HepG2 (cell line): ENCODE measurements around the gene RAPGEF5.

Source experiments
- ATF3 ChIP-seq: sonication (generic); formaldehyde crosslinking; IDR thresholded peaks from 2 replicates; pipeline ENCODE4 v1.4.0; 2020; ENCODE audit warnings: missing genetic modification reagents
- CCDC6 ChIP-seq: sonication (generic); formaldehyde crosslinking; IDR thresholded peaks from 2 replicates; pipeline ENCODE4 v1.8.1; 2022; ENCODE audit warnings: mild to moderate bottlenecking, missing genetic modification reagents, moderate library complexity
- CTCF ChIP-seq: sonication (generic); formaldehyde crosslinking; IDR thresholded peaks from 2 replicates; pipeline ENCODE4 v1.5.0; 2020; ENCODE audit warnings: mild to moderate bottlenecking, missing genetic modification reagents, moderate library complexity
- ESRRA ChIP-seq: sonication (generic); formaldehyde crosslinking; IDR thresholded peaks from 2 replicates; pipeline ENCODE4 v1.5.1; 2020; ENCODE audit warnings: mild to moderate bottlenecking, low read depth, missing genetic modification reagents
- FOXJ3 ChIP-seq: sonication (generic); formaldehyde crosslinking; IDR thresholded peaks from 2 replicates; pipeline ENCODE4 v1.4.0; 2020; ENCODE audit warnings: missing genetic modification reagents, mild to moderate bottlenecking, borderline replicate concordance
- GATA4 ChIP-seq: sonication (generic); IDR thresholded peaks from 2 replicates; pipeline ENCODE4 v1.6.1; 2016; ENCODE audit warnings: antibody characterized with exemption, low read depth, borderline replicate concordance
- HDAC2 ChIP-seq: sonication (generic); formaldehyde crosslinking; IDR thresholded peaks from 2 replicates; pipeline ENCODE4 v1.4.0; 2020; ENCODE audit warnings: missing genetic modification reagents
- KLF13 ChIP-seq: sonication (generic); formaldehyde crosslinking; IDR thresholded peaks from 2 replicates; pipeline ENCODE4 v1.4.0; 2020; ENCODE audit warnings: mild to moderate bottlenecking, missing genetic modification reagents
- PBX3 ChIP-seq: sonication (generic); formaldehyde crosslinking; IDR thresholded peaks from 2 replicates; pipeline ENCODE4 v1.8.1; 2023; ENCODE audit warnings: missing genetic modification reagents, inconsistent platforms, borderline replicate concordance
- SETDB1 ChIP-seq: sonication (generic); formaldehyde crosslinking; IDR thresholded peaks from 2 replicates; pipeline ENCODE4 v1.5.1; 2020; ENCODE audit warnings: missing genetic modification reagents, mild to moderate bottlenecking, borderline replicate concordance
- TERF1 ChIP-seq: sonication (generic); formaldehyde crosslinking; IDR thresholded peaks from 2 replicates; pipeline ENCODE4 v1.8.0; 2022; ENCODE audit warnings: mild to moderate bottlenecking, missing genetic modification reagents, moderate library complexity

GRCh38 chr7:22207724-22208225 lies 149.2 kb downstream of the RAPGEF5 start:
- TF ChIP-seq KLF13 (CRISPR knock-in tag) (no peak), FOXJ3 (no peak), SETDB1 (no peak), ATF3 (no peak), ESRRA (CRISPR knock-in tag) (no peak), HDAC2 (CRISPR knock-in tag) (no peak), PBX3 (no peak), GATA4 (no peak), CTCF (CRISPR knock-in tag) (no peak), CCDC6 (no peak), TERF1 (CRISPR knock-in tag) (no peak)
